HG02642 (cell line): ENCODE data around the gene ANGEL2.

Source experiments
- ATAC-seq: cut with Tn5 transposase; IDR thresholded peaks from one replicate; pipeline ENCODE4 v1.9.1; 2021; ENCODE audit warnings: mild to moderate bottlenecking; ENCODE audit not compliant: unreplicated experiment, poor library complexity

Gene ANGEL2

DNA sequence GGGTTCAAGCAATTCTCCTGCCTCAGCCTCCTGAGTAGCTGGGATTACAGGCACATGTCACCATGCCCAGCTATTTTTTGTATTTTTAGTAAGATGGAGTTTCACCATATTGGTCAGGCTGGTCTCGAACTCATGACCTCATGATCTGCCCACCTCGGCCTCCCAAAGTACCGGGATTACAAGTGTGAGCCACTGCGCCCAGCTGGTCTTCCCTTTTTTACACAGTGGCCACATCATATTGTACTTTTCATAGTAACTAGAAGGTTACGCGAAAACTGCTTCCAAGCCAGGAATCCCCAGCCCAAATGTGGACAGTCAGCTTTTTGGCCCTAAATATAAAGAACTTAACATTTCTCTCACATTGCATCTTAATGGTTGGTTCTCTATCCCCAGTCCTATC, 61.2 kb downstream of the ANGEL2 start:
- no peak for ATAC-seq

DNA sequence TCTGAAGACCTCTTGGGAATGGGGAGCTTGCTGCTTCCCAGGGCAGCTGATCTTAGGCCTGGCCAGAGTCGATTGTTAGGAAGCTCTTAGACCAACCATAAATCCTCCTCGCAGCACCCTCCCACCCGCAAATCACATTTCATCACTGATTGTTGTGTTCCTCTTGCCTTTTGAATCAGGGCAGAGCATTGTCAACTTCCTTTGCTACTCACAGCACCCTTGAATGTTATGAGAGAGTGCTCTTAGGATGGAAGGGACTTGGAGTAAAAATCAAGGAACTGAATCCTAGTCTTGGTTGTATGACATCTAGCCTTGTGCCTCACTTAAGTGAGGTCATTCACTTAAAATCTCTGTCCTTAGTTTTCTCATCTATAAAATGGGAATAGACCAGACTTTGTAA, 62.3 kb downstream of the ANGEL2 start:
- no peak for ATAC-seq

DNA sequence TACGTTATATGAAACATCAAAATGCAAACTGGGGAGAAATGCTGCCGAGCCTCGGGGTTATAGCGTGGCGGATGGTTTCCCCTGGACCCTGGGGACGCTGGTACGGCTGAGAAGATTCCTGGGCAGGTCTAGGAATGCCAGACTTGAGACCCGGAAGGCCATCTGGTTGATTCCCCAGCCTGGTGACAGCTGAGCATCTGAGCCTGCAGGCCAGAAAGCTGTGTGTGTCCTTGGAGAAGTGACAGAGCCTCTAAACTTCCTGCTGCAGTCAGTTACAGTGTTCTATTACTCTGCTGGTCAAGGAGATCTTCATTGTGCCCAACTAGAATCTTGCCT, 63.1 kb downstream of the ANGEL2 start:
- no peak for ATAC-seq

DNA sequence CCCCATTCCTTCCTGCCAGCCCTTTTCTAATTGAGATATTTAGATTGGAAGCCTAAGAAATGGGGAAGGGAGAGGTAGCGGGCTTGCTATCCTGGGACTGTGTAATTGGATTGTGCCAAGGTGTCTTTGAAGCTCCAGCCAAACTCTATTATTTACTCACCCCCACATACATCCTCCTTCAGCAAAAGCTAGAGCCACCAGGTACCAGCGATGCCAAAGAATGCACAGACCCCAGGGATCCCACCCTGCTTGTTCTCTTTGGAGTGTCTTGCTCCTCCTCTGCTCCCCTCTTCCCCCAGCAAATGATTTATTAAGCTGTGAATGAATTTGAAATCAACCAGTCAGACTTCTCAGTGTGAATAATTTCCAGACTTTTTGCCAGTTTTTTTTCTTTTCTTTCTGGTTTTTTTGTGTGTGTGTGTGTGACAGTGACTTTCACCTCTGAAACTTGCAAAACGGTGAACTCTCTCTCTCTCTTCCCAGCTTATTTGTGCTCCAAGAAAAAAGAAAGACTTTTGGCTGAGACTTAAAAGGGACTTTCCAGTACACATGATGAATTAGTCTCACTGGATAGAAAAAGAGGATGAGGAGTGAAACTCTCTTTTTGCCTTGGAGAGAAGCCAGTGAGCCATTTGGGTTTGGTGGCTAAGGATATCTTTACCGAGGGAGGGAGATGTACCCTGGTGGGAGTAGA, 63.6 kb downstream of the ANGEL2 start:
- ATAC-seq = no peak

DNA sequence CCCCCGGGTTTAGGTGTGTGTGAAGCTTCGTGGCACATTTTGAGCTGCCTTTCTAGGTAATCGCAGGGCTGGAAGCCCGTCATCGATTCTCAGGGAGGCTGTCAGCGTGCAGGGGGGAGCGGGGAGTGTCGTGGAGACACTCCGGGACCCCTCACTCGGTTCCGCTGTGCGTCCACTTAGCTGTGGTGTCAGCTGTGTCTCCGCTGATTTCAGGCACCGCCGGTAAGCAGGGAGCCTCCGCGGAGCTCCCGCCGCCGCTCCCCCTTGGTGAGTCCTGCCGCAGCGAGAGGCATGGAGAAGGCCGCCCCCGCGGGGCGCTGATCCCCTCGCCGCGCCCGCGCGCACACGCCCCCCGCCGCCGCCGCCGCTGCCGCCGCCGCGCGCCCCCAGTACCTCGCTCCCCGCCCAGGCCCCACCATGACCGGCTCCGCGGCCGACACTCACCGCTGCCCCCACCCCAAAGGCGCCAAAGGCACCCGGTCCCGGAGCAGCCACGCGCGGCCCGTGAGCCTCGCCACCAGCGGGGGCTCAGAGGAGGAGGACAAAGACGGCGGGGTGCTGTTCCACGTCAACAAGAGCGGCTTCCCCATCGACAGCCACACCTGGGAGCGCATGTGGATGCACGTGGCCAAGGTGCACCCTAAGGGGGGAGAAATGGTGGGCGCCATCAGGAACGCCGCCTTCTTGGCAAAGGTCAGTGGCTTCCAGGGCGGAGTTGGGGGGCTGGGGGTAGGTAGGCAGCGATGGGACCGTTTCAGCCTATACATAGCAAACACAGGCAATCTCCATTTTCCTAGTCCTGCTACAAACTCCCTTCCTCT, 64.3 kb downstream of the ANGEL2 start:
- ATAC-seq = peak; percentile 0

GRCh38 chr1:212950243-212951125, 65.2 kb downstream of the ANGEL2 start, which contains the start of gene VASH2:
Gene VASH2, plus strand, starts transcription at chr1:212950541. Its CDS starts 1,002 bp downstream, at chr1:212951543.
- ATAC-seq = peak; percentile 97

DNA sequence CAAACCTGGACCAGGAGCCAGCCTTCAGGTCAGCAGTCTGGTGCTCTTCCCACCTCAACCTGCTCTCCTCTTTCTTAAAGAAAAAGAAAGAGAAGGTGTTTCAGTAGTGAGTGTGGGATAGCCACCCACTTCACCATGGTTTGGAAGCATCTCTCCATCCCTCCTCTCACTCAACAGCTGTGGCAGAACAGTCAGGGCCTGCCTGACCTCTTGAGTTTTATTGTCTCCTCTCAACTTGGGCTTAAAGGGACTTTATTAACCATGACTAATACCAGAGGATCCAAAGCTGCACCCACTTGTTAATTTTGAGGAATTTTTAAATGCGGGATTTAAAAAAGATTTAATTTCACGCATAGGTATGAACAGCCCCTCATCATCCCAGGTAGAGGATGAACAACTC, 65.9 kb downstream of the ANGEL2 start:
- ATAC-seq = no peak

- ATAC-seq = no peak
Observed at GRCh38 chr1:212946872-212947271, 68.8 kb downstream of the ANGEL2 start.

- no peak for ATAC-seq
Observed at GRCh38 chr1:212945463-212946160, 70.1 kb downstream of the ANGEL2 start.

- no peak for ATAC-seq
Observed at GRCh38 chr1:212945056-212945455, 70.6 kb downstream of the ANGEL2 start.

GRCh38 chr1:212944229-212944901, 71.3 kb downstream of the ANGEL2 start:
- ATAC-seq = peak; percentile 57

DNA sequence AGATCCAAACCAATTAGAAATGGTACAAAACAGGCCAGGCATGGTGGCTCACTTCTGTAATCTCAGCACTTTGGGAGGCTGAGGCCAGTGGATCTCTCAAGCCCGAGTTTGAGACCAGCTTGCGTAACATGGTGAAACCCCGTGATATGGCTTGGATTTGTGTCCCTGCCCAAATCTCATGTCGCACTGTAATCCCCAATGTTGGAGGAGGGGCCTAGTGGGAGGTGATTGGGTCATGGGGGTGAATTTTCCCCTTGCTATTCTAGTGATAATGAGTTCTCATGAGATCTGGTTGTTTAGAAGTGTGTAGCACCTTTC, 72.3 kb downstream of the ANGEL2 start:
- no peak for ATAC-seq

DNA sequence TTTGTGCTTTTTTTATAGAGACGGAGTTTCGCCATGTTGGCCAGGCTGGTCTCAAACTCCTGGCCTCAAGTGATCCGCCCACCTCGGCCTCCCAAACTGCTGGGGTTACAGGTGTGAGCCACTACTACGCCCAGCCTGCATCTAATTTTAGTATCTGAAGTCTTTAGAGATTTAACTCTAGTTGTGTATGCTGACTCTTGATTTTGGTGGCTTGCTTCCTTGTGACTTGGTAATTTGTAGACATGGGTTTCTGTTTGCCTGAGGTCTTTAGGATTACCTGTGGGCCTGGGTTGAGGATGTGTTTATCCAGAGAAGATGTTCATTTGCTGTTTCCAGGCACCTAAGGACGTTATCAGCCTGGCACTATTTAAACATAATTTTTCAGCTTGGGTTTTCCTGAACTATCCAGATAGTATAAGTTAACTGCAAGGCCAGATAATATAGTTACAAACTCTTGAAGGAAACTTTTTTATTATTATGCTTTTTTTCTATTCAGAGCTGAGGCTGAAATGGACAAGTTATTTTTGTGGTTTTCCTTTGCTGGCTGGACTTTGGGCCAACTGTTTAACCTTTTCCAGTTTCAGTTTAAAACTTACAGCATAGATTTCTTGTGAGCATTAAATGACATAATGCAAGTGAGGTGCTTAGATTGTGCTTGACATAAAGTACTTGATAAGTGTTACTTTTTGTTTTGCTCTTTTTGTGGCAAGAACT, 72.8 kb downstream of the ANGEL2 start:
- ATAC-seq = no peak
